NCI-H510A treated with DMSO at 0.1 percent for 48 hours (cell line): ENCODE results near the gene PLA2G6.
"Not testable (repeated sequence)": the region's sequence is repeated elsewhere in the genome, so short reads cannot be mapped to it uniquely, and the experiment has no call there.

Source experiments
- DNase-seq: peaks from one replicate; lab custom pipeline; 2025; lab: John Stamatoyannopoulos, UW

The PLA2G6 gene

GRCh38 chr22:38163844-38164550 lies 17.6 kb downstream of the PLA2G6 start:
- DNase-seq, result no peak

DNA sequence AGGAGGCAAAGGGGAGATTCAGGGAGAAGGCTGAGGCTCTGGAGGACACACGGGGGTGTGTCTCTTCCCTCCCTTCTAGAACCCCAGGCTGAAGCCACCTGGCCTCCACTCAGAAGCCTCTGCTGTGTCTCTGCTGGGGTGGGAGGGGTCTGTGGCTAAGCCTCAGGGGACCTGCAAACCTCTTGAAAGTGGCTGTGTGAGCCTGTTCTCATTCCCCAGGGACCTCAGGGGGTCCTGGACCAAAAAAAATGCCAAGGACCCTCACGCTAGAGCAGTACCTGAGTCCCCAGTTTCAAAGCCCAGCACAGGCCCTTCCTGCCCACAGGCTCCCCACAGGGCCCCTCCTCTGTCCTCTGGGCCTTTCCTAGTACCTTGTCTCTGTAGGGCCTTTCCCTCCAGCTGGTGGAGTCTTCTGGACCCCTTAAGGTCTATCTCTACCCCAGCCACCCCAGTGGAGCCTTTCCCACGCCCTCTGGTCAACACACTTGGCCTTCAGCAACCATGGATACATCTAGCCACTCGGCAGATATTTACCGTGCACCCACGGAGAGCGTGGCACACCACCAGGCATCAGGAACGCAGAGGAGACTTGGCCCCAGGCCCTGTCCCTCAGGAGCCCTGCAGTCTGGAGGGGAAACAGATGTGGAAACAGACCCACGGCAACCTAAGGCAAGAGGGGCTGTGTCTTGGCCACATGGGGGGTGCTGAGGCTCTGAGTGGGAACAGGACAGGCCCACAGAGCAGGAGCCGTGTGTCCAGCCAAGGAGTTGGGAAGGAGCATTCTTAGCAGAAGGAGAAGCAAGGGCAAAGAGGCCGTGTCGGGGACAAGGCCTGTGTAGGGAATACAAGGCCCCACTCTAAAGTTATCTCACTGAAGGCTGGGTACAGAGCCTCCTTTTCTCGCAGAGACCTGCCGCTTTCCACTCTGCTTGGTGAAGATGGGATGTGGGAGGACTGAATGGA lies 18.5 kb downstream of the PLA2G6 start:
- no peak for DNase-seq

GRCh38 chr22:38155703-38156102 lies 25.9 kb downstream of the PLA2G6 start:
- no peak for DNase-seq

GRCh38 chr22:38154563-38154915 lies 27.1 kb downstream of the PLA2G6 start:
- not testable (repeated sequence) for DNase-seq

DNA sequence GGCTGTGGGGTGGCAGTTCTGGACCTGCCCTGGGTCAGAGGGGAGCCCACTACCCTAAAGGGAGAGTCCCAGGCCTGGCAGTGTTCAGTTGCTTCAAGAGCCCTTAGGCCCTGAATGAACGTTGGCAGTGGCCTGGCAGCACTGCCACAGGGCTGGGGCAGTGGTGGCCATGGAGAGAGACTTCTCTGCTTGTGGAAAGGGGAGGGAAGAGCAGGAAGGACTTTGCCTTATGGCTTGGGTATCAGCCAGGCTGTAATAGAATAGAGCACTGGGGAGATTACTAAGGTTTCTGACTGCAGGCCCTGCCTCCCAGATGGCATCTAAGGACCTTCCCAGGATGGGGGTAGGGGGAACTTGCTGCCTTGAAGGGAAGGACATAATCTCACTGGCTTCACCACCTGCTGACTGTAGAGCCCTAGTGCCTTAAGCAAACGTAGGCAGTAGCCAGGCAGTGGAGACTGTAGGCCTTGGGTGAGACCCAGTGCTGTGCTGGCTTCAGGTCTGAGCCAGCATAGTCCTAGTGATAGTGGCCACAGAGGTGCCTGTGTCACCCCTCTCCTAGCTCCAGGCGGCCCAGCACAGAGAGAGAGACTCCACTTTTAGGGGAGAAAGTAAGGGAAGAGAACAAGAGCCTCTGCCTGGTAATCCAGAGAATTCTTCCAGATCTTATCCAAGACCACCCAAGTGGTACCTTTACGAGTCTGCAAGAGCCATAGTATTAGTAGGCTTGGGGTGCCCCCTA lies 27.6 kb downstream of the PLA2G6 start:
- DNase-seq, result no peak

- DNase-seq, result no peak
Measured at GRCh38 chr22:38151126-38151500, 30.5 kb downstream of the PLA2G6 start.

DNA sequence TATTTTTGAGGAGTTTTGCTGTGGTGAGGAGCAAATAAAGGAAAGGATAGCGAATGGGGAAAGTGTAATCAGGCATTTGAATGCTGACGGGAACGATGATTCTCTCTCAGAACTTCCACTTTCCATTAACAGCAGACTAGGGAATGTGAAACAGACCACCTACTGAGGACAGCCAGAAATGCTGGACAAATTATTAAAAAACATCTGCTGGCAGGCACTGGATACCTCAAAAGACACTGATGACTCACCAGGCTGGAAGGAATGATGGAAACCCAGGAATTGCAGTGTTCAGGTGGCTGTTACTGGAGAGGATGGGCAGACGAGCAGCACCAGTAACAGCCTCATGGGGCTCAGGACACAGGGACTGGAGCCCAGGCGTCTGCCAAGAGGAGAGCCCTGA lies 33.4 kb downstream of the PLA2G6 start:
- no peak for DNase-seq

DNA sequence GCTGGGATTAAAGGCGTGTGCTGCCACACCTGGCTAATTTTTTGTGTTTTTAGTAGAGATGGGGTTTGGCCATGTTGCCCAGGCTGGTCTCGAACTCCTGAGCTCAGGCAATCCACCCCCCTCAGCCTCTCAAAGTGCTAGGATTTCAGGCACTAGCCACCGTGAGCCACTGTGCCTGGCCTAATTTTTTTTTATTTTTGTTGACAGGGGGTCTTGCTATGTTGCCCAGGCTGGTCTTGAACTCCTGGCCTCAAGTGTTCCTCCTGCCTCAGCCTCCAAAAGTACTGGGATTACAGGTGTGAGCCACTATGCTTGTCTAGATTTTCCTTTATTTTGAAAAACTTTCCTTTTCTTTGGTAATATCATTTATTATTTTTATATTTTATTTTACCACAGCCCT lies 35.5 kb downstream of the PLA2G6 start:
- not testable (repeated sequence) for DNase-seq

GRCh38 chr22:38144025-38144405 lies 37.6 kb downstream of the PLA2G6 start:
- DNase-seq, result peak; percentile 25

DNA sequence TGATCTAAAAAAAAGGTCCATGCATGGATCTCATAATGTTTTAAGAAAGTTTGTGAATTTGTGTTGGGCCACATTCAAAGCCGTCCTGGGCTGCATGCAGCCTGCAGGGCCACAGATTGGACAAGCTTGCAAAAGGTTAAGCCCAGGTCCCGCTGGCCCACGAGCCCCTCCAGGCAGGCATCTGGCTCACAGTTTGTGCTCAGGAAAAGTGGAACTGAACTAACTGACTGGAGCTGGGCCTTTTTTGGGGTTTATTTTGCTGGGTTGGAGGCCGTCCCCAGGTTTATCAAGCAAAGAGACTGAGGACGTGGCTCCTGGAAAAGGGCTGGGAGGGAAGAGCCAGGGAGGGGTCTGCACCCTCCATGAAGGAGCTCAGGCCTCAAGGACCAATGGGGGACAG lies 39.0 kb downstream of the PLA2G6 start:
- no peak for DNase-seq

- no peak for DNase-seq
Measured at GRCh38 chr22:38141217-38141973, 40.2 kb downstream of the PLA2G6 start.

DNA sequence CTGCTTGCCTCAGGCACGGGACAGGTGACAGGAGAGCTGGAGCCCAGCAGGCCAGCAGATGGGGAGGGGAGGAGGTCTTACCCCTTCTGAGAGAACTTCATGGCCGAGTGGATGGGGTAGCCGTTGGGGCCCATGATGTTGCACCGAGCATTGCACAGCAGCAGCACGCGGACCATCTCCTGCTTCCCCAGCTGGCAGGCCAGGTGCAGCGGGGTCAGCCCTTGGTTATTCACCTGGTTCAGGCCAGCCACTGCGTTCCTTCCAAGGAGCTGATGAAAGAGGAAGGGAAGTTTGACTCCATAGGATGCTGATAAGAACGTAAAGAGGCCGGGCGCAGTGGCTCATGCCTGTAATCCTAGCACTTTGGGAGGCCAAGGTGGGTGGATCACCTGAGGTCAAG lies 41.7 kb downstream of the PLA2G6 start:
- DNase-seq, result no peak

GRCh38 chr22:38138961-38139360 lies 42.7 kb downstream of the PLA2G6 start:
- DNase-seq, result no peak

- no peak for DNase-seq
Measured at GRCh38 chr22:38137876-38138687, 43.5 kb downstream of the PLA2G6 start.

GRCh38 chr22:38136607-38137006 lies 45.0 kb downstream of the PLA2G6 start:
- DNase-seq, result no peak

GRCh38 chr22:38135133-38135706 lies 46.4 kb downstream of the PLA2G6 start:
- DNase-seq, result no peak

DNA sequence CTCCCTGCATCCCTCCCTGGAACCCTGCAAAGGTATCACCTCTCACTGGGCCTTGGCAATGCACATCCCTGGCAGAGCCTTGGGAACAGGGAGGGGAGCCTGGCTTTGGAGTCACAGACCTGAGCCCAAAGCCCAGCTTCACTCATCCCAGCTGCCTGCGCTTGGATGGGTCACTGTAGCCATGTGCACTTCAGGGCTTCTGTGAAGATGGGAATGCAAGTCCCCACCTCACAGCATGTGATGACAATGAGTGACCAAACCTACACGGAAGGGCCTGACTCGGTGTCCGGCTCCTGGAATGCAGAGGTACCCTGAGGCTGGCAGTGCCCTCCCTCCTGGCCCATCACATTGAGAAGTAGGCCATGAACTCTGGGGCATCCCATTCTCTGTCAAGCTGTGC lies 48.3 kb downstream of the PLA2G6 start:
- DNase-seq, result no peak

DNA sequence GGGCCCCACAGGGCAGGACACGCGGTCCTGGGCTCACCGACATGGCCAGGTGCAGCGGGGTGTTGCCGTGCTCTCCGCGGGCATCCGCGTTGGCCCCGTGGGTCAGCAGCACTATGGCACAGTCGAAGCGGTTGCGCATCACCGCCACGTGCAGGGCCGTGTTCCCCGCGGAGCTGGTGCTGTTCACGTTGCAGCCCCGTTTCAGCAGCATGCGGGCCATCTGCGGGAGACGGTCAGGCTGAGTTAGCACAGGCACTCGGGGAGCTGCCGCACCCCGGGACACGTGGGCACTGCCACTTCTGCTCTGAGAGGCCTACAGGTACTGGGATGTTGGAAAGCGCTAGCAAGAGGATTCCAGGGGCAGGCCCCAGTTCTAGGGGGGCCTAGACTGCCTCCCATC lies 48.8 kb downstream of the PLA2G6 start:
- DNase-seq, result no peak

- no peak for DNase-seq
Measured at GRCh38 chr22:38132136-38132535, 49.5 kb downstream of the PLA2G6 start.

DNA sequence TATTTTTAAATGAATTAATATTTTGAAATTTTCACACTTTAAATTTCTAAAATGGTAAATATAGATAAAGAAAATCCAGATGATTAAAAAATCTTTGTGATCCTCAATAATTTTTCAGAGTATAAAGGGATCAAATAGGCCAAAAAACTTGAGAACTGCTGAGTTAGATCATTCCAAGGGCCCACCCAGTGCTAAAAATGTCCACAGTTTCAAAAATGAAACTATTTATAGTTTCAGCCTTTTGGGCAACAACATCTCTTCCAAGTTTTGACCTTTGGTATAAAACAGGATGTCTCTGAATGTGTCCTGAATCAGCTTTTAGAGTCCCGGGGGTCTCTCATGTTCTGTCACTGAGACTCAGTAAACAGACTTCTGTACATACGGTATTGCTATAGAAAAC lies 50.2 kb downstream of the PLA2G6 start:
- DNase-seq, result no peak

DNA sequence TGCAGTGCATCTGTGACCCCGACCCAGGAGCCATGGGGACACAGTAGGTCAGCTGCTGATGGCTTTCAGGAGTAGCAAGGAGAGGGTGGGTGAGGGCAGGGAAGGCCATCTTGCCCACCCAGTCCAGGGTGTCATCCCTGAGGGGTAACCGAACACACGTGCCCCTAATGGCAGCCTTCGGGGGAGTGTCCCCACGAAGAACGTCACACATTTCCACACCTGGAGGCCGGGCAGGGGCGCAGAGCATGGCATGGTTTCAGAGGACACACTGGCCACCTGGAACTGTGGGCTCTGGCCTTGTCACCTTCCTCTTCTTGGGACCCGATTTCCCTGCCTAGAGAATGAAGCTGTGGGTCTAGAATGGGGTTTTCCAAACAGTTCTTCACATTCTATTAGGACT lies 51.8 kb downstream of the PLA2G6 start:
- no peak for DNase-seq
